Measurements from ENCODE around the gene PRKCD. TPM values are rescaled to one million over a fixed set of nuclear protein-coding genes. Genes with fewer than 3 reads are reported as not detected.

Gene PRKCD
- total RNA-seq, 6 donors from 2014 or later: 57.7 to 116 (median 67.9) TPM

GRCh38 chr3:53234130-53234840 is 73.3 kb downstream of the PRKCD start:
- TF ChIP-seq POLR2A (IDR thresholded peaks at IDR 0.05): no peak
- no peak for TF ChIP-seq EP300 (IDR thresholded peaks at IDR 0.05)
- no peak for TF ChIP-seq CTCF (IDR thresholded peaks at IDR 0.05)
- H3K36me3 ChIP-seq: peaks cover 27 to 92% (median 82%) of the 10 kb centered on the region in 4 donors
- DNase-seq: no peak

GRCh38 chr3:53234841-53235232 is 73.8 kb downstream of the PRKCD start:
- no peaks in the 10 kb centered on the region for H3K9me3 ChIP-seq
- peak in 1 of 2 donors; percentile 51 for DNase-seq
- peaks cover 21 to 92% (median 81%) of the 10 kb centered on the region in 4 donors for H3K36me3 ChIP-seq
- H3K4me3 ChIP-seq: no peak overlapping the region
- peaks cover 13 to 43% (median 34%) of the 10 kb centered on the region in 4 donors for H3K4me1 ChIP-seq
- no peak for TF ChIP-seq POLR2A (IDR thresholded peaks at IDR 0.05)
- TF ChIP-seq POLR2AphosphoS5 (IDR thresholded peaks at IDR 0.05): no peak
- no peak for TF ChIP-seq CTCF (IDR thresholded peaks at IDR 0.05)
- TF ChIP-seq EP300 (IDR thresholded peaks at IDR 0.05): no peak
- no peaks in the 10 kb centered on the region for H3K27me3 ChIP-seq
- no peak for ATAC-seq (ENCODE audit: low FRiP score in 2 of 2)
- H3K27ac ChIP-seq: peak overlapping the region in 2 of 4 donors; percentile 5 to 86
- WGBS, 2 donors: 96 to 97% methylated on average over 7 to 10 of the region's 10 CpGs

More at GRCh38 chr3:53234130-53234840, 73.3 kb downstream of the PRKCD start:
- H3K4me3 ChIP-seq: no peak overlapping the region
- peaks cover 13 to 38% (median 30%) of the 10 kb centered on the region in 4 donors for H3K4me1 ChIP-seq
- no peak for ATAC-seq (ENCODE audit: low FRiP score in 2 of 2)
- H3K27ac ChIP-seq: peak overlapping the region in 2 of 4 donors; percentile 5 to 86
- no peaks in the 10 kb centered on the region for H3K27me3 ChIP-seq
- 78 to 83% methylated on average over 12 to 15 of the region's 15 CpGs for WGBS, 2 donors
- H3K9me3 ChIP-seq: no peaks in the 10 kb centered on the region

GRCh38 chr3:53235545-53235944 is 74.5 kb downstream of the PRKCD start:
- WGBS, 2 donors: 68 to 73% methylated on average over 6 of the region's 6 CpGs
- TF ChIP-seq POLR2A (IDR thresholded peaks at IDR 0.05) (no peak), EP300 (IDR thresholded peaks at IDR 0.05) (no peak), POLR2AphosphoS5 (IDR thresholded peaks at IDR 0.05) (no peak), CTCF (IDR thresholded peaks at IDR 0.05) (no peak)
- H3K4me1 ChIP-seq: peaks cover 13 to 50% (median 41%) of the 10 kb centered on the region in 4 donors
- H3K4me3 ChIP-seq: no peak overlapping the region
- peak overlapping the region; percentile 24 to 86 (median 79) for H3K27ac ChIP-seq
- DNase-seq: no peak
- no peaks in the 10 kb centered on the region for H3K9me3 ChIP-seq
- no peak for ATAC-seq (ENCODE audit: low FRiP score in 2 of 2)
- peaks cover 16 to 92% (median 81%) of the 10 kb centered on the region in 4 donors for H3K36me3 ChIP-seq
- no peaks in the 10 kb centered on the region for H3K27me3 ChIP-seq

- ATAC-seq (ENCODE audit: low FRiP score in 2 of 2): peak; percentile 28 to 85
Observed at GRCh38 chr3:53236112-53236841, 75.3 kb downstream of the PRKCD start.

More at GRCh38 chr3:53236112-53236841, 75.3 kb downstream of the PRKCD start:
- peak; percentile 62 to 90 for DNase-seq
- Histone ChIP-seq H3K4me3 (no peak overlapping the region), H3K4me1 (peaks cover 13 to 57% (median 48%) of the 10 kb centered on the region in 4 donors), H3K27ac (peak overlapping the region; percentile 14 to 86 (median 79)), H3K36me3 (peaks cover 9 to 92% (median 81%) of the 10 kb centered on the region in 4 donors), H3K27me3 (no peaks in the 10 kb centered on the region), H3K9me3 (no peaks in the 10 kb centered on the region)
- 50 to 81% methylated on average over 2 to 9 of the region's 9 CpGs for WGBS, 2 donors
- TF ChIP-seq POLR2AphosphoS5 (IDR thresholded peaks at IDR 0.05): peak in 1 of 2 donors; percentile 40
- peak in 1 of 4 donors; percentile 11 for TF ChIP-seq POLR2A (IDR thresholded peaks at IDR 0.05)
- TF ChIP-seq CTCF (IDR thresholded peaks at IDR 0.05): no peak

All from upper lobe of left lung (tissue), 6 donors.